Nephron progenitor cell (in vitro differentiated cells): ENCODE data around the gene TYMS.
A peak's percentile ranks its signal among the peaks of the same experiment; 100 is the strongest.

Experiments
- DNase-seq: peaks from one replicate; pipeline ENCODE4 v3.0.0; 2021
- H3K27ac Mint-ChIP-seq: 2 replicates; pipeline ENCODE4 v1.8.0; 2021; ENCODE audit warnings: mild to moderate bottlenecking, moderate library complexity, mixed read lengths
- H3K27me3 Mint-ChIP-seq: 2 replicates; pipeline ENCODE4 v1.8.0; 2021; ENCODE audit warnings: mild to moderate bottlenecking, low read depth, mixed read lengths; ENCODE audit not compliant: poor library complexity
- H3K36me3 Mint-ChIP-seq: 2 replicates; pipeline ENCODE4 v1.8.0; 2021; ENCODE audit warnings: low read depth, mixed read lengths
- H3K4me1 Mint-ChIP-seq: 2 replicates; pipeline ENCODE4 v1.8.0; 2021; ENCODE audit warnings: mixed read lengths
- H3K4me3 Mint-ChIP-seq: 2 replicates; pipeline ENCODE4 v1.8.0; 2021; ENCODE audit warnings: mild to moderate bottlenecking, moderate library complexity, mixed read lengths
- H3K9me3 Mint-ChIP-seq: 2 replicates; pipeline ENCODE4 v1.8.0; 2021; ENCODE audit warnings: mild to moderate bottlenecking, moderate library complexity, mixed read lengths
- TF ChIP-seq, protein P1 (sequence below): fragments of 200-600 bp; sonication (generic); IDR thresholded peaks from 2 replicates; pipeline ENCODE4 v1.5.0; 2021; ENCODE audit warnings: antibody characterized with exemption

The TYMS gene

GRCh38 chr18:615092-615521 is 42.3 kb upstream of the TYMS start:
- Mint-ChIP-seq H3K4me1 (peaks cover 39% of the 10 kb centered on the region), H3K27ac (no peak overlapping the region), H3K4me3 (no peak overlapping the region), H3K9me3 (no peaks in the 10 kb centered on the region), H3K27me3 (peaks cover 6% of the 10 kb centered on the region), H3K36me3 (no peaks in the 10 kb centered on the region)
- DNase-seq: no peak
- TF ChIP-seq, protein P1, sequence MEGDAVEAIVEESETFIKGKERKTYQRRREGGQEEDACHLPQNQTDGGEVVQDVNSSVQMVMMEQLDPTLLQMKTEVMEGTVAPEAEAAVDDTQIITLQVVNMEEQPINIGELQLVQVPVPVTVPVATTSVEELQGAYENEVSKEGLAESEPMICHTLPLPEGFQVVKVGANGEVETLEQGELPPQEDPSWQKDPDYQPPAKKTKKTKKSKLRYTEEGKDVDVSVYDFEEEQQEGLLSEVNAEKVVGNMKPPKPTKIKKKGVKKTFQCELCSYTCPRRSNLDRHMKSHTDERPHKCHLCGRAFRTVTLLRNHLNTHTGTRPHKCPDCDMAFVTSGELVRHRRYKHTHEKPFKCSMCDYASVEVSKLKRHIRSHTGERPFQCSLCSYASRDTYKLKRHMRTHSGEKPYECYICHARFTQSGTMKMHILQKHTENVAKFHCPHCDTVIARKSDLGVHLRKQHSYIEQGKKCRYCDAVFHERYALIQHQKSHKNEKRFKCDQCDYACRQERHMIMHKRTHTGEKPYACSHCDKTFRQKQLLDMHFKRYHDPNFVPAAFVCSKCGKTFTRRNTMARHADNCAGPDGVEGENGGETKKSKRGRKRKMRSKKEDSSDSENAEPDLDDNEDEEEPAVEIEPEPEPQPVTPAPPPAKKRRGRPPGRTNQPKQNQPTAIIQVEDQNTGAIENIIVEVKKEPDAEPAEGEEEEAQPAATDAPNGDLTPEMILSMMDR: no peak

DNA sequence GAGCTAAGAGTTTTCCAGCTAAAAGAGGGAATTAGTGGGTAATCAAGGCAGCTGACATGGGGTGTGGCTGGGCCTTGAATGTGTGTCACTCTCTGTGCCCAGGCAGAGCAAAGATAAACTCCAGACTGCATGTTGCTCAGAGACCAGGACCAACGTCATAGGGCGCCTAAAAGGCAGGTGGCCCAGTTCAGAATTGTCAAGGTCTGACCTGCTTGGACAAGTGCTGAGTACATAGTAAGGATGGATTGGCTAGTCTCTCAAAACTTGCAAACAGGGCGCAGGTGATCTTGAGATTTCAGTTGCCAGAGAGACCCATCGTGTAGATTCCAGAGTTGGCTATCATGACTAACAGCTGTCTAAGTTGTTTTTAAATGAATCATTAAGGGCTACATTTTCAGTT is 41.7 kb upstream of the TYMS start:
- Mint-ChIP-seq H3K36me3 (no peaks in the 10 kb centered on the region), H3K27ac (no peak overlapping the region), H3K27me3 (peaks cover 3% of the 10 kb centered on the region), H3K4me3 (no peak overlapping the region), H3K4me1 (peaks cover 34% of the 10 kb centered on the region), H3K9me3 (no peaks in the 10 kb centered on the region)
- TF ChIP-seq, protein P1: no peak
- no peak for DNase-seq

- Mint-ChIP-seq H3K9me3 (no peaks in the 10 kb centered on the region), H3K27me3 (no peaks in the 10 kb centered on the region), H3K4me1 (peaks cover 40% of the 10 kb centered on the region), H3K4me3 (no peak overlapping the region), H3K27ac (no peak overlapping the region), H3K36me3 (no peaks in the 10 kb centered on the region)
- DNase-seq: no peak
- TF ChIP-seq, protein P1: peak; percentile 79
These were observed 41.0 kb upstream of the TYMS start for GRCh38 chr18:616380-616995.

DNA sequence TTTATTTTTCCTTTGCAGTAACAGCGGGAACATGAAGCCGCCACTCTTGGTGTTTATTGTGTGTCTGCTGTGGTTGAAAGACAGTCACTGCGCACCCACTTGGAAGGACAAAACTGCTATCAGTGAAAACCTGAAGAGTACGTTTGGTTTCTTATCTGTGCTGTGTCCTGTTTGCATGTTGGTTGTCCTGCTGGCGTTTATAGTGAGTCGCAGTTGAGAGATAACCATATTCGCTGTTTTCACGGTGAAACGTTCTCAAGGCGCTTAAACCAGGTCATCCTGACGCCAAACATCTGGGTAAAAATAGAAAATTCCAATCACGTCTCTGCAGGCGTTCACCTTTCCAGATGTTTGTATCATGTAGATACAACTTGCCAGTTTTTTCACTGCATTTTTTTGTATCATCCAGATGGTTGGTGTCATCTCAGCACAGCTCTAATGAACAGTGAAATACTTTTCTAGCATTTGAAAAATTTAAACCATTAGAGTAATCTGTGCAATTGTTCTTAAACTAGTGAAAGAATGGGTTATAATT is 39.4 kb upstream of the TYMS start:
- no peak overlapping the region for H3K4me3 Mint-ChIP-seq
- H3K27ac Mint-ChIP-seq: no peak overlapping the region
- TF ChIP-seq, protein P1: no peak
- DNase-seq: no peak
- H3K27me3 Mint-ChIP-seq: no peaks in the 10 kb centered on the region
- H3K4me1 Mint-ChIP-seq: peaks cover 36% of the 10 kb centered on the region
- no peaks in the 10 kb centered on the region for H3K9me3 Mint-ChIP-seq
- H3K36me3 Mint-ChIP-seq: no peaks in the 10 kb centered on the region

DNA sequence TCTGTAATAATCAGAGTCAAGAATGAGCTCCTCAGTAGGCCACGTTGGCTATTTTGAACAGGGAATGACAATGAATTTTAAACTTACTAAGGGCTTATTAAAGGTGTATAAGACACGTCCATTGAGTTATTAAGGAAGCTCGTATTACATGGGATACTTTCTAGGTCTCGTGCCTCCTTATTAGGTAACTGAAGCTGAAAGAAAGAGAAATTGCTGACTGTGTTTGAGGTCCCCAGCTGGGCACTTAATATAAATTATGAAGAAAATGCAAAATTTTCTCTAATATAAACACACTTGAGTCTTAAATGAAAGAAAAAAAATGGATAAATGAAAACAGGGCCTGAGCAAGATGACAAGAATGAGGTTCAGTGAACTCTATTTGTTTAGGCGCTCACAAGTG is 38.8 kb upstream of the TYMS start:
- H3K36me3 Mint-ChIP-seq: no peaks in the 10 kb centered on the region
- H3K4me1 Mint-ChIP-seq: peaks cover 36% of the 10 kb centered on the region
- peaks cover 3% of the 10 kb centered on the region for H3K27me3 Mint-ChIP-seq
- no peaks in the 10 kb centered on the region for H3K9me3 Mint-ChIP-seq
- TF ChIP-seq, protein P1: no peak
- H3K27ac Mint-ChIP-seq: no peak overlapping the region
- DNase-seq: no peak
- no peak overlapping the region for H3K4me3 Mint-ChIP-seq
